ENCODE measurements around the gene CCNF.
"Not testable (repeated sequence)": the region's sequence is repeated elsewhere in the genome, so short reads cannot be mapped to it uniquely, and the experiment has no call there.

Gene CCNF

GRCh38 chr16:2471653-2472487 lies 42.6 kb downstream of the CCNF start:
- no peak for DNase-seq (ENCODE audit: low read depth)

- DNase-seq (ENCODE audit: low read depth), result no peak
Measured at GRCh38 chr16:2472488-2472864, 43.2 kb downstream of the CCNF start.

DNA sequence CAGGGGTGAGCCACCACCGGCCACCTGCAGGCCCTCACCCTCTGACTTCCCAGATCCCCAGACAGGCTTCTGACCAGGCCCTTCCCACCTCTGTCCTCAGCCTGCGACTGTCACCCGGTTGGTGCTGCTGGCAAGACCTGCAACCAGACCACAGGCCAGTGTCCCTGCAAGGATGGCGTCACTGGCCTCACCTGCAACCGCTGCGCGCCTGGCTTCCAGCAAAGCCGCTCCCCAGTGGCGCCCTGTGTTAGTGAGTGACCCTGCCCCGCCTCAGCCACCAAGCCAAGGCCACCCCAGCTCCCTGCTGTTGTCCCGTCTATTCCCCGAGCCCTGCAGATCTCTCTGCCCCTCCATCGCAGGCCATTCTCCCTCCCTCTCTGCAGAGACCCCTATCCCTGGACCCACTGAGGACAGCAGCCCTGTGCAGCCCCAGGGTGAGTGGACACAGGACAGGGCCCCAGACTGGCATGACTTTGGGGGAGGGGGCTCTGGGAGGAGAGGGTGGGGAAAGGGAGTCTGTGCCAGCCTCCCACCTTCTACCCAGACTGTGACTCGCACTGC lies 43.7 kb downstream of the CCNF start:
- no peak for DNase-seq (ENCODE audit: low read depth)

DNA sequence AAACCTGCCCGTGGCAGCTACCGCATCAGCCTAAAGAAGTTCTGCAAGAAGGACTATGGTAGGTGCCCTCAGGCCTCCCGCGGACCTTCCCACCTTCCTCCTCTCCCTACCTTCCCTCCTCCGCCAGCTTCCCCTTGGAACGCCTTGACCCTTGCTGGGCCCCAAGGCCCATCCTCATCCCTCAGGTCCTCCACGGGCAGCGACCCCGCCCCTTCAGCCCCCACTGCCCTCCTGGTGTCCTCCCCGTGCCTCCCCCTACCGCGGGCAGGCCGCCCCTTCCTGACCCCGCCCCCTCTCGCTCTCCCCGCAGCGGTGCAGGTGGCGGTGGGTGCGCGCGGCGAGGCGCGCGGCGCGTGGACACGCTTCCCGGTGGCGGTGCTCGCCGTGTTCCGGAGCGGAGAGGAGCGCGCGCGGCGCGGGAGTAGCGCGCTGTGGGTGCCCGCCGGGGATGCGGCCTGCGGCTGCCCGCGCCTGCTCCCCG lies 44.2 kb downstream of the CCNF start:
- no peak for DNase-seq (ENCODE audit: low read depth)

DNA sequence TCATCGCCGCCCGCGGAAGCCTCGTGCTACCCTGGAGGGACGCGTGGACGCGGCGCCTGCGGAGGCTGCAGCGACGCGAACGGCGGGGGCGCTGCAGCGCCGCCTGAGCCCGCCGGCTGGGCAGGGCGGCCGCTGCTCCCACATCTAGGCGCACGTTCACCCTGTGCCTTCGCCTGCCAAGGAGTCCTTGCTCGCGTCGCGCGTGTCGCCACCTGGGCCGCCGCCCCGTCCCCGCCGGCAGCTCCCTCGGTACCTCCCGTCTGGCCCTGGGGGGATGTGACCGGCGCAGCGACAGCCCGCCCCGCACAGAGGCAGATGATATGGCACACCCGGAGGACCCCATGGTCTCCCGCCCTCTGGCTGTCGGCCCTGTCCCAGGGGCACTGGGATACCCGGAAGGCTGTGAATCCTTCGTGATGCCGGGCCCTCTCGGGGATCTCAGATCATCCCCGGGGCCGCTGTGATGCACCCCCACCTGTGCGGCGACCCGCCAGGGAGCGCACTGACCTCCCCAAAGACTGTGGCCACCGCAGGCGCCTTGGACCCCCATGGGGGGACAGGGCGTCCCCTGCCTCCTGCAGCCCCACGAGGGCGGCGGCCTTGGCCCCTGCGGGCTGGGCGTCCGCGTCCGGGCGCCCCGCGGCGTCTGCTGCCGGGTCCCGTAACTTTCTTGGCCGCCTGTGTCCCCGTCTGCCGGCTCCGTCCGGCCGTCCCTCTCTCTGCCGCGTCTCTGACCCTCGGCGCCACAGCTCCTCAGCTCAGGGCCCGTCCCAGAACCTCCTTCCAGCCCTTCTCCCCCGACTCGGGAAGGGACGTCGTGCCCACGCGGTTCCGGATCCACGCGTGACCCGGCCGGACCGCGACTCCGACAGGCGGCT lies 45.0 kb downstream of the CCNF start:
- no peak for DNase-seq (ENCODE audit: low read depth)

DNA sequence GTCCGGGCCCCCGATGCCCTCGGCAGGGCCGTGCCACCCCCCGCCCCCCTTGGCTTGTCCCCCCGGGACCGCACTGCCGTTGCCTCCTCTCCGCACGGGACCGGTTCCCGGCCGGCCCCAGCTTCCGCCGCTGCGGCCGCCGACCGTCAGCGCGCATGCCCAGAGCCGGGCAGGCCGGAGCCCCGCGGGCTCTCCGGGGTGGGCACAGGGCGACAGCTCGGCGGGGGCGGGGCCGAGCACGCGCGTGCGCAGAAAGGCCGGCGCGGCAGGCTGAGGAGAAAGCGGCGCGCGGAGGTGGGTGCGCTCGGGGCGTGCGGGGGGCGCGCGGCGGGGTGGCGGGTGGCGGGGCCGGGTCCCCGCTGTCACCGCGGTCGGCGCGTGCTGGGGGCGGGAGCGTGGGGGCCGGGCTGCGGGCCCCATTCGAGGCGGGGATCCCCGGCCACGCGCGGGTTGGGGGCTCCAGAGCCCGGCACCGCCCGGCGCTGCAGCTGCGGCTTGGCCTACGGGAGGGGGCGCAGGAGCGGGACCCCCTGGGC lies 45.7 kb downstream of the CCNF start, which contains the start of gene TBC1D24:
TSS of gene TBC1D24 (plus strand) at position 251 of the 536 bp plus-strand sequence. CDS start 21,022 bp downstream, outside the sequence.
- DNase-seq (ENCODE audit: low read depth), result peak; percentile 63

DNA sequence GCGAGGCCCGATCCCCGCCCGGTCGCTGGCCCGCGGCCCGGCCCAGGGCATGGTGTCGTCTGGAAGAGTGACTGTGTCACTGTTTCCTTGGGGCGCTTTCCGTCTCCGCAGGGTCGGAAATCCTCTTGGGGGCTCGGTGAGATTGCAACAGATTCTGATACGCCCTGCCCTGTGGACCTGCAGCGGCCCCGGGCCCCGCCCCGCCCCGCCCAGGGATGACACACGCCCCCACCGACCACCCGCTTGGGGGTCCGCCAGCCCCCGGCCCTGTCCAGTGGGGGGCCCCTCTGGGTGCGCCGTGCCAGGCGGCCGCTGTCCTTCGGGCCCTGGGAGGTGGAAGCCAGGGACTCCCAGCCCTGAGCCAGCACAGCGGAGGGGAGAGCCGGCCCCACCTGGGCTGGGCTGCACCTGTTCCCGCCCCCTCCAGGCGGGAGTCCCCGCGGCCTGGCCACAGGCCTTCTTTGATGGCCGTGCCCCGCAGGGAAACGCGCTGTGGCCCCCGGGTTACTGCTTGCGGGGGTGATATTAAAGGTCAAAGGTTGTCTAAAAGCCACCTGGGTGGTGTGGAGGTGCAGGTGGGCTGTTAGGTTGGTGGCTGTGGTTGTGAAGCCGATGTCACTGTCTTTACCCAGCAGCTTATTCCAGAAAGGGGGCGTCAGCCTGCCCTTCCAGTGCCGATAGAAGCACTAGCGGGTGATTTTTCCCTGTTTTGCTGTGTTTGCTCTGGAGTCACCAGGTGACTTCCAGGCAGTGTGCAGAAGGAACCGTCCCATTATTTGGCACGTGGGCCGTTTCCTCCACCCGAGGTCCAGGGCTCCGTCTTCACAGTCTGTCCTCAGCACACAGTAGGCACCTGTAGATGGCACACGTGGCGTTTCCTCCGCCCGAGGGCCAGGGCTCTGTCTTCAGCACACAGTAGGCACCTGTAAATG lies 46.4 kb downstream of the CCNF start:
- no peak for DNase-seq (ENCODE audit: low read depth)

DNA sequence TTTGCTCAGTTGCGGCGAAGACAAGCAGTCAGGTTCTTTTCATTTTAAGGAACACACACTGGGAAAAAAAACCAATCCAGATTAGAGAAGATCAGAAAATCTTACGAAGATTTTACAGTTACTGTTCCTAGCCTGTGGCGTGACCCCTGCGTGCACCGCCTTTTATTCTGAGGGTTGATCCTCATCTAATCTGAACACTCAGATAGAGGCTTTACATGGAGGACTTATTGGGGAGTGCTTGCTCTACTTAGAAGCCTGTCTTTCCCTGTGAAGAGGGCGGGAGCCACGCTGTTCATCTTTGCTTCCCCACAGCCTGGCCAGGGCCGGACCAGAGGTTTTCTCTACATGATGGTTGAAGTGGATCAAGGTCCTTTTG lies 47.1 kb downstream of the CCNF start:
- no peak for DNase-seq (ENCODE audit: low read depth)

DNA sequence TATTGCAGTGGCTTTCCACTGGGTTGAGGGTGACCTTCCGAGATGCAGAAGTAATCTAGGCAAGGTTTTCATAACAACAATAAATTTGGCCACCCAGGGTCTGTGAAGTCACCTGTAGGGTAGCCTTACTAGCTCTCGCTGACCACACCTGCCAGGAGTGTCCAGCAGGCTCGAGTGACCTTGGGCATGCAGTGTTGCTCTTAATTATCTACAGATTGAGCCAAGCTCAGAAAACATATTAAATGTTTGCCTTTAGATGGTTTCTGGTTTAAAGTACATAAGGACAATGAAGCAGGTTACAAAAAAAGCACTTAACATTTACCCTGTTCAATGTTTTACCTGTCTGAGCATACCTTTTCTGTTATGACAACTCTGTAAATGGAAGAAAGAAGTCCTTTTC lies 47.5 kb downstream of the CCNF start:
- DNase-seq (ENCODE audit: low read depth), result no peak

DNA sequence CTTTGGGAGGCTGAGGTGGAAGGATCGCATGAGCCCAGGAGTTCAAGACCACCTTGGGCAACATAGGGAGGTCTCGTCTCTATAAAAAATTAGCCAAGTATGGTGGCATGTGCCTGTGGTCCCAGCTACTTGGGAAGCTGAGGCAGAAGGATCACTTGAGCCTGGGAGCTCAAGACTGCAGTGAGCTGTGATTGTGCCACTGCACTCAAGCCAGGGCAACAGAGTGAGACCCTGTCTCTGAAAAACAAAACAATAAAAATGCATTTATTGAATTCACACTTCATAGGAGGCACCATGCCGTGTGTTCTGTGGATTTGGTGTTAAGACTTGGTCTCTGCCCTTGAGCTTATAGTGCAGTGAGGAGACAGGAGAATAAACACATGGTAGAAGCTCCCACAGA lies 48.1 kb downstream of the CCNF start:
- DNase-seq (ENCODE audit: low read depth), result no peak

DNA sequence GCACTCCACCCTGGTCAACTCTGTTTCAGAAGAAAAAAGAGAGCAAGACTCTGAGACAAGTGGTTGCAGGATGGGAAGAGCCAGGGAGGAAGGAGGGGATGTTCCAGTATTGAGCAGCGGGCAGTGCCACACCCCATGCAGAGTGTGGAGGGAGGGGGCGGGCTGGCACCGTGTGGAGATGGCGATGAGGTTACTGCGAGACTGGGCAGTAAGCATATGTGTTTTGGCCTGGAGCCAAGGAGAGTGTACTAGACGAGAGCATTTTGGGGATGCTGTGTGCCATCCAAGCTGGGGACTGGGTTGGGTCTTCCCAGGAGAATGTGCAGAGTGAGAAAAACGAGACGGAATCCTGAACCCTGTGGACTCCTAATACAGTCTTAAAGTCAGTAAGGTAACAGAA lies 49.0 kb downstream of the CCNF start:
- DNase-seq (ENCODE audit: low read depth), result no peak

DNA sequence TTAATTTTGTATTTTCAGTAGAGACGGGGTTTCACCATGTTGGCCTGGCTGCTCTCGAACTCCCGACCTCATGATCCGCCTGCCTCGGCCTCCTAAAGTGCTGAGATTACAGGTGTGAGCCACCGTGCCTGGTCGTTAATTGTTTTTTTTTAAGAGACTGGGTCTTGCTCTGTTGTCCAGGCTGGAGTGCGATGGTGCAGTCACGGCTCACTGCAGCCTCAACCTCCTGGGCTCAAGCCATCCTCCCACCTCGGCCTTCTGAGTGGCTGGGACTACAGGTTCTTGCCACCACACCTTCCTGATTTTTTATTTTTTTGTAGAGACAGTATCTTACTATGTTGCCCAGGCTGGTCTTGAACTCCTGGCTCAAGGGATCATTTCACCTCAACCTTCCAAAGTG lies 50.7 kb downstream of the CCNF start:
- not testable (repeated sequence) for DNase-seq (ENCODE audit: low read depth)

GRCh38 chr16:2480948-2481347 lies 51.7 kb downstream of the CCNF start:
- DNase-seq (ENCODE audit: low read depth), result no peak

- DNase-seq (ENCODE audit: low read depth), result no peak
Measured at GRCh38 chr16:2481676-2482075, 52.4 kb downstream of the CCNF start.

GRCh38 chr16:2482249-2482648 lies 53.0 kb downstream of the CCNF start:
- no peak for DNase-seq (ENCODE audit: low read depth)

- peak; percentile 50 for DNase-seq (ENCODE audit: low read depth)
Measured at GRCh38 chr16:2482708-2483534, 53.7 kb downstream of the CCNF start.

DNA sequence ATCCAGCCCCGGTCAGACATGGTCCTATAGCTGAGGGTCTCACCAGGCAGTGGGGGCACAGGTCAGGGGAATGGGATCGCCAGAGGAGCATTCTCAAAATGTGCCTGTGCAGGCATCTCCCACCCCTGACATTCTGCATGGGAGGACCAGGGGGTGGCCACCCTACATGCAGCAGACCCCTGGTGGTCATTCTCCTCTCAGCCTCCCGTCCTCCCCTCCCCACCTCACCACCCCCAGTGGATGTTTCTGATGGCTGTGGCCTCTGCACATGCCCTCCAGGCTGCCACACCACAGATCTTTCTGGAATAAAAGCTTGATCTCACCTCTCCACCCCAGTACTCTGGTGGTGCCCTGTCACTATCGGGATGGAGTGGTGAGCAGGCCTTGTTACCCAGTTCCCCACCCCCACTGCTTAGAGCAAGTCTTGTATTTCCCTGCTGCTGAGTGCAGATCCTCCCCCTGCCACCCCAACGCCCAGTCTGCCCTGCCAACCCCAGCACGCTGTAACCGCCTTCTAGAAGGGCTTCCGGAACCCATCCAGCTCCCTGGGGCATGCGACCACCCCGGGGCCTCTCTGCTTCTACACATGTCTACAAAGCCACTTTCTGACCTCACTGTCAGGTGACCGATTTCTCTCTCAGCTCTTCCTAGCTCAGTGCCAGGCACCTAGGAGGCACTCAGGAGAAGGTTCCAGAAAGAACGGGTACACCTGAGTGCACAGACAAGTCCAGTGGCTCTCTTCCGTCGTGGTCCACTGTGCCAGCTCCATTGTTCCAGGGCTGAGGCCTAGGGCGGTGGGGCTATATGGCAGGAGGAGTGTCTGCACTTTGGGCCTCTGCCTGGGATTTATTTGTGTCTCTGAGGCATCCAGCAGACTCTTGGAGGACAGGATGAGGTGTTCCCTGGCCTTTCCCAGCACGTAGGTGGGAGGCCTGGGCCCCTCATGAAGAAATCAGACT lies 55.0 kb downstream of the CCNF start:
- no peak for DNase-seq (ENCODE audit: low read depth)

DNA sequence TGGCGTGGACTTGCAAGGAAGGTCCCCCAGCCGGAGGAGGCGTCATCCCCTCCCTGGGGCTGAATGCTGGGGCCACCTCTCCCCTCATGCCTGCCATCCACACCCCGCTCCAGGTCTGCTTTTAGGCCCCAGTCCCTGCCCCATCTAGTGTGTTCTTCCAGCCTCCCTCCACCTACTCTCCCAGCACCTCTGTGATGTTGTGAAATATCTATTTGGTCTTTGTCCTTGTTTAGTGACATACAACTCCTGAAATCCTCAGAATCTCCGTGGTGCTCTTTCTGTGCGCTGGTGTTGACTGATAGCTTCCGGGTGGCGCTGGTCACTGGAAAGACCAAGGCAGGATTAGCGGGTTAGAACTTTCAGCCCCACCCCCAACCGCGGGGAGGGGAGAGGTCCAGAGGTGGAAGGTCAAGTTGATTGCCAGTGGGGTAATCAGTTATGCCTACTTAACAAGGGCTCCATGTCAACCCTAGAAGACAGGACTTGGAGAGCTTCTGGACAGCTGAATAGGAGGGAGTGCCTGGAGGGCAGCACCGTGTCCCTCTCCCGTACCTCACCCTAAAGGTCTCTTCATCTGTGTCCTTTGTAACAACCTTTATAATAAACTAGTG lies 55.8 kb downstream of the CCNF start:
- DNase-seq (ENCODE audit: low read depth), result no peak

Data from stromal cell of bone marrow (primary cell).